Memory B cell (primary cell): Measurements from ENCODE around the gene C17orf114.

Source experiments
- ATAC-seq: fragments of 150-1000 bp; cut with Tn5 transposase; 2 replicates; pipeline ENCODE4 v1.10.0; 2021; ENCODE audit warnings: low read depth, mild to moderate bottlenecking, moderate library complexity
- DNase-seq, 2 donors: peaks; one replicate each; pipeline ENCODE4 v3.0.0; 2022; ENCODE audit warnings: low spot score in 2 of 2
- H3K27ac Mint-ChIP-seq: one replicate; pipeline ENCODE4 v1.8.0; 2022; ENCODE audit warnings: mild to moderate bottlenecking, moderate library complexity, mixed read lengths
- H3K27me3 Mint-ChIP-seq: one replicate; pipeline ENCODE4 v1.8.0; 2022; ENCODE audit warnings: mixed read lengths
- H3K36me3 Mint-ChIP-seq: one replicate; pipeline ENCODE4 v1.8.0; 2022; ENCODE audit warnings: mild to moderate bottlenecking, mixed read lengths
- H3K4me1 Mint-ChIP-seq: one replicate; pipeline ENCODE4 v1.8.0; 2022; ENCODE audit warnings: mixed read lengths
- H3K4me3 Mint-ChIP-seq: one replicate; pipeline ENCODE4 v1.8.0; 2022; ENCODE audit warnings: mild to moderate bottlenecking, moderate library complexity, mixed read lengths
- H3K9me3 Mint-ChIP-seq: one replicate; pipeline ENCODE4 v1.8.0; 2022; ENCODE audit warnings: mixed read lengths

Gene C17orf114

GRCh38 chr17:4764595-4764994, 37.5 kb downstream of the C17orf114 start:
- ATAC-seq = no peak
- Mint-ChIP-seq H3K27me3 (peaks cover 9% of the 10 kb centered on the region), H3K4me3 (no peak overlapping the region), H3K9me3 (no peaks in the 10 kb centered on the region), H3K27ac (no peak overlapping the region), H3K4me1 (peaks cover 4% of the 10 kb centered on the region), H3K36me3 (no peaks in the 10 kb centered on the region)
- no peak for DNase-seq

DNA sequence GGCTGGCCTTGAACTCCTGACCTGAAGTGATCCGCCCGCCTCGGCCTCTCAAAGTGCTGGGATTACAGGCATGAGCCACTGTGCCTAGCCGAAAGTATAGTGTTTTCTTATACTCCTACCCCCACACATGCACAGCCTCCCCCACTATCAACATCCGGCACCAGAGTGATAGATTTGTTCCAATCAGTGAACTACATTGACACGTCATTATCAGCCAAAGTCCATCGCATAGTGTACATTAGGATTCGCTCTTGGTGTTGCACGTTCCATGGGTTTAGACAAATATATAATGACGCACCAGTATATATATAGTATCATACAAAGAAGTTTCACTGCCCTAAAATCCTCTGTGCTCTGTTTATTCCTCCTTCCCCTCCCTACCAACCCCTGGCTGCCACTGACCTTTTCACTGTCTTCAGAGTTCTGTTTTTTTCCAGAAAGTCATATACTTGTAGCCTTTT, 42.3 kb downstream of the C17orf114 start:
- no peak for DNase-seq
- Mint-ChIP-seq H3K4me1 (peaks cover 4% of the 10 kb centered on the region), H3K4me3 (no peak overlapping the region), H3K9me3 (no peaks in the 10 kb centered on the region), H3K36me3 (no peaks in the 10 kb centered on the region), H3K27ac (no peak overlapping the region), H3K27me3 (peaks cover 12% of the 10 kb centered on the region)
- ATAC-seq = no peak

GRCh38 chr17:4753392-4753791, 48.7 kb downstream of the C17orf114 start:
- peaks cover 14% of the 10 kb centered on the region for H3K27me3 Mint-ChIP-seq
- no peak overlapping the region for H3K4me3 Mint-ChIP-seq
- ATAC-seq = no peak
- DNase-seq = no peak
- no peaks in the 10 kb centered on the region for H3K9me3 Mint-ChIP-seq
- no peaks in the 10 kb centered on the region for H3K36me3 Mint-ChIP-seq
- no peak overlapping the region for H3K27ac Mint-ChIP-seq
- peaks cover 4% of the 10 kb centered on the region for H3K4me1 Mint-ChIP-seq

DNA sequence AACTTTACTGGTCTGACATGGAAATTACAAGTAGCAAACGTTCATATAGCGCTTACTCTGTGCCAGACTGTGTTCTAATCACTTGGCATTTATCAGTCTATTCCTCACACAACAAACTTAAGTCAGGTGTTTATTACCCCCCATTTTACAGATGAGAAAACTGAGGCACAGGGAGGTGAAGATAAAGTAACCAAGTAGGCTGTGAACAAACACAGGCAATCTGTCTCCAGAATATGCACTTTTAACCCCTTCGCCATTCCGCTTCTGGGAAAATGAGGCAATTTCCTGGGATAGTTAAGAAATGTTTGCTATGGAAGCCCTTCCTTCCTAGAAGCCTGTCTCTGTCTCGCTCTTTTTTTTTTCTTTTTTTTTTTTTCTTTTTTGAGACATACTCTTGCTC, 50.2 kb downstream of the C17orf114 start:
- no peak for DNase-seq
- Mint-ChIP-seq H3K4me3 (no peak overlapping the region), H3K36me3 (no peaks in the 10 kb centered on the region), H3K4me1 (peaks cover 10% of the 10 kb centered on the region), H3K27ac (no peak overlapping the region), H3K9me3 (no peaks in the 10 kb centered on the region), H3K27me3 (peaks cover 13% of the 10 kb centered on the region)
- ATAC-seq = no peak
